ENCODE measurements around the gene PCNX2.

PCNX2 gene, protein sequence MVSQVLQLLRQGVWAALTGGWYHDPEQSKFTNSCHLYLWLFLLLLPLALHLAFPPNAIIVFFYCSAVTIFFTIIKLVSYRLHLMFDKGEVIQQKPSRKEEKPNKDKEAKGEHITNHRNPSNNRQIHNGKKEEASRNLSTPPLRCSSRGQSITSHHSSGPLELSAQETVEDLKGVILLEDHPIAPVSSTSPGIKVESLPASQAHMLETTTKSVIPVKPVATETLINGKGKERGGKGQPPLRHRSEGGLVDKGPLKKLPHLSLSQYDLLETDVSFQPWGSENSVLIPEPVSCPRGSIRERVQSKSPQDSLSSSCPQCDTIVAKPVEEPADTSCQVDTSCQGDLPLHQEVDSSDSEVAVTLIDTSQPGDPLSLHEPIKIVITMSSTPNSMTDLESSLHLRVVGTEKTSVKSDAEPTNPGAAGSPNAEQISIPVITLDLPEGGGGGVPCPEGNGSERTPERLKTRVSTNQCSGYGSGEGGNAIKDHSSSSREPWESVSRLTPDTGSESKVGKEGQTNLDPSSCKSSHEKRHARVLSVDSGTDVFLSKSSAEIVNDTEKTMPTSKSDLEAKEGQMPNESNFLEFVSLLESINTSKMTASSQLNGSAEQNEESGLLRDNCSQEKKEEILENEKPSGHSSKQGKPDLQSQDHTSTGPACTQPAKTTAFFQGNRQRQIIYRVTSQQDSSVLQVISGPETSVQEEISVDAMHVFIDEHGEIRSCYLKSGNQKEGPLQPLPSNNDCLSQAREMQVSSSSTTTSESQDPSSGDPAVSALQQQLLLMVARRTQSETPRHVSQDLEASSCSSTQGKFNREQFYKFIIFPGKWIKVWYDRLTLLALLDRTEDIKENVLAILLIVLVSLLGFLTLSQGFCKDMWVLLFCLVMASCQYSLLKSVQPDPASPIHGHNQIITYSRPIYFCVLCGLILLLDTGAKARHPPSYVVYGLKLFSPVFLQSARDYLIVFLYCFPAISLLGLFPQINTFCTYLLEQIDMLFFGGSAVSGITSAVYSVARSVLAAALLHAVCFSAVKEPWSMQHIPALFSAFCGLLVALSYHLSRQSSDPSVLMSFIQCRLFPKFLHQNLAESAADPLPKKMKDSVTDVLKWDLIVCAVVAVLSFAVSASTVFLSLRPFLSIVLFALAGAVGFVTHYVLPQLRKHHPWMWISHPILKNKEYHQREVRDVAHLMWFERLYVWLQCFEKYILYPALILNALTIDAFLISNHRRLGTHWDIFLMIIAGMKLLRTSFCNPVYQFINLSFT (N-terminal part only)

DNA sequence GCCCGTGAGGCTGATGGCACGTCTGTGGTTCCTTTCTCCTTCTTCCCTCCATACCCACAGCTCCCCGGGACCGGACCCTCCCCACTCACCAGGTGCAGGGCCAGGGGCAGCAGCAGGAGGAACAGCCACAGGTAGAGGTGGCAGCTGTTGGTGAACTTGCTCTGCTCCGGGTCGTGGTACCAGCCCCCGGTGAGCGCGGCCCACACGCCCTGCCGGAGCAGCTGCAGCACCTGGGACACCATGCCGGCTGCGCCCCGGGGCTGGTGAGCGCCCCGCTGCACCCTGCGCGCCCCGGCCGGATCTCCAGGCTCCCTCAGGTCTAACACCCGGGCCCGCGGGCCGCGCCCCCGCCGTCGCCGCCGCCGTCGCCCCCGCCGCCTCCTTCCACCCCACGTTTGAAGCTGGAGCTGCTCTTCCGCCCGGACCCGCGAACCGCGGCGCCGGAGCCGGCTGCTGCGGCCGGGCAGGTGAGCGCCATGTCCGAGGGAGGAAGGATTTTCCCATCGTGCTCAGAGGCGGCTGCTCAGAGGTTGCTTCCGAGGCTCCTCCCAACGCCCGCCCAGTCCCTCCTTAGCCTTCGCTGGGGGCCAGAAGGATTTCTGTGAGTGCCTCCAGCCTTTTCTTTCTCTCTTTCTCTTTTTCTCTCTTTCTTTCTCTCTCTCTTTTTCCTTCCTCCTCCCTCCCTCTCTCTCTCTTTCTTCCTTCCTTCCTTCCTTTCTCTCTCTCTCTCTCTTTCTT is at the start of gene PCNX2:
Gene PCNX2, minus strand, starts transcription at position 489 of the 738 bp plus-strand sequence. Its CDS starts 247 bp downstream, at position 242.
- DNase-seq (ENCODE audit: low read depth) = peak; percentile 47
- H3K4me3 ChIP-seq (ENCODE audit: low read length) = peak within 1 kb of the TSS; percentile 94
- TF ChIP-seq, protein P1, sequence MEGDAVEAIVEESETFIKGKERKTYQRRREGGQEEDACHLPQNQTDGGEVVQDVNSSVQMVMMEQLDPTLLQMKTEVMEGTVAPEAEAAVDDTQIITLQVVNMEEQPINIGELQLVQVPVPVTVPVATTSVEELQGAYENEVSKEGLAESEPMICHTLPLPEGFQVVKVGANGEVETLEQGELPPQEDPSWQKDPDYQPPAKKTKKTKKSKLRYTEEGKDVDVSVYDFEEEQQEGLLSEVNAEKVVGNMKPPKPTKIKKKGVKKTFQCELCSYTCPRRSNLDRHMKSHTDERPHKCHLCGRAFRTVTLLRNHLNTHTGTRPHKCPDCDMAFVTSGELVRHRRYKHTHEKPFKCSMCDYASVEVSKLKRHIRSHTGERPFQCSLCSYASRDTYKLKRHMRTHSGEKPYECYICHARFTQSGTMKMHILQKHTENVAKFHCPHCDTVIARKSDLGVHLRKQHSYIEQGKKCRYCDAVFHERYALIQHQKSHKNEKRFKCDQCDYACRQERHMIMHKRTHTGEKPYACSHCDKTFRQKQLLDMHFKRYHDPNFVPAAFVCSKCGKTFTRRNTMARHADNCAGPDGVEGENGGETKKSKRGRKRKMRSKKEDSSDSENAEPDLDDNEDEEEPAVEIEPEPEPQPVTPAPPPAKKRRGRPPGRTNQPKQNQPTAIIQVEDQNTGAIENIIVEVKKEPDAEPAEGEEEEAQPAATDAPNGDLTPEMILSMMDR (conservative IDR thresholded peaks at IDR 0.05; ENCODE audit: low read length) = no peak

DNA sequence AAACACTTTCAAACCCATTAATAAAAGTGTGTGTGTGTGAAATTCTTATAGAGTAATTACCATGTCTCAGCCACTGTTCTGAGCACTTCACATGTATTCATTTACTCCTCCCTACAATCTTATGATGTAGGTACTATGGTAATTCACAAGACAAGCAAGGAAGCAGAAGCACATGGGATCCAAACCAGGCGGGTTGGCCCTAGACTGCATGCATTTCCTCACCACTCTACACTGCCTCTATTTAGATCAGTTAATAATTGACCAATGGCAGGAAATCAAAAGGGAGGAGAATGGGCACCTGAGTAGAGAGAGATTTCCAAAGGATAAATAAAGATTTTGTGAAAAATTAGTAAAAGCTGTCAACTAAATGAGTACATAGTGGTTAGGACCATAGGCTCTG is 47.7 kb upstream of the PCNX2 start:
- TF ChIP-seq, protein P1 (conservative IDR thresholded peaks at IDR 0.05; ENCODE audit: low read length) = no peak
- H3K4me3 ChIP-seq (ENCODE audit: low read length) = no peak overlapping the region

DNA sequence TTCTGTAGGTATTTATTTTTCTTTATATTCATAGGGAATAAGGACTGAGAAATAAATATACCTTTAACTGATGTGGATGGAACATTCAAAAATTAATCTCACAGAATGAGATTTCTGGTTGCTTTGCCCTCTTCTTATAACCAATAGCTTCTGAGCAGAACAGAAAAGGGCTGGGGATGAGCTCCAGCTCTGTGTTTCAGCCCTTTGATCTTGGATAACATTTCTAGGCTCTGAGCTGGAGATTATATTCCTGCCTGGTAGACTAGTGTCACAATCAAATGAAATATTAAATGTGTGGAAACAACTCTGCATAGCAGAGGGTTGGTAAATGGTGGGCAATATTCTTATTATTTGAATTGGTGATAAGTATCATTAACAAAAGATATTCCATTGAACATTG is 46.6 kb upstream of the PCNX2 start:
- TF ChIP-seq, protein P1 (conservative IDR thresholded peaks at IDR 0.05; ENCODE audit: low read length) = no peak
- DNase-seq (ENCODE audit: low read depth) = no peak
- H3K4me3 ChIP-seq (ENCODE audit: low read length) = no peak overlapping the region

More for the DNA sequence above, 47.7 kb upstream of the PCNX2 start:
- no peak for DNase-seq (ENCODE audit: low read depth)

DNA sequence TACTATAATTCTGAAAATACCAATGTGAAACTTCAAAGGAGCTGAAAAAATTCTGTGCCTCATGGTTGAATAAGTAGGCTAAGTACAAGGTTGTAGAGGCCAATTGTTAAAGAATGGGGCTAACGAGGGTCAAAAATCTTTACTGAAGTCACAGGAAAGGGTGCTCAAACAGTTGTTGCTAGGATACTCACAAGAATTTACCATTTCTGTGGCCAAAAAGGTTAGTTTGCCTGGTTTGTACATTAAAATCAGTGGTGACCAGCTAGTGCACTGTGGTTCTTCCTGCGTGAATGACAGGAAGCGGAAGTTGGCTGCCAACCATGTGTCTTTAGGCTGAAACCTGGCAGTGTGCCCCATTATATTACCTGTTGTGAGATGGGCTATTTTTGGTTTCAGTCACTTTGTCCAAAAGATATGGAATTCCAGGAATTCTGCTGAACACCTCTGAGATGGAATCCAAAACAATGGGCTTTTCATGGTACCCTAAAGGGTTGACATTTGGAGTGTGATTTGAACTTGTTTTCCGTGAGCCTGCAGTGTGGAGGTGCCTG is 45.5 kb upstream of the PCNX2 start:
- TF ChIP-seq, protein P1 (conservative IDR thresholded peaks at IDR 0.05; ENCODE audit: low read length) = no peak
- no peak overlapping the region for H3K4me3 ChIP-seq (ENCODE audit: low read length)
- DNase-seq (ENCODE audit: low read depth) = no peak

DNA sequence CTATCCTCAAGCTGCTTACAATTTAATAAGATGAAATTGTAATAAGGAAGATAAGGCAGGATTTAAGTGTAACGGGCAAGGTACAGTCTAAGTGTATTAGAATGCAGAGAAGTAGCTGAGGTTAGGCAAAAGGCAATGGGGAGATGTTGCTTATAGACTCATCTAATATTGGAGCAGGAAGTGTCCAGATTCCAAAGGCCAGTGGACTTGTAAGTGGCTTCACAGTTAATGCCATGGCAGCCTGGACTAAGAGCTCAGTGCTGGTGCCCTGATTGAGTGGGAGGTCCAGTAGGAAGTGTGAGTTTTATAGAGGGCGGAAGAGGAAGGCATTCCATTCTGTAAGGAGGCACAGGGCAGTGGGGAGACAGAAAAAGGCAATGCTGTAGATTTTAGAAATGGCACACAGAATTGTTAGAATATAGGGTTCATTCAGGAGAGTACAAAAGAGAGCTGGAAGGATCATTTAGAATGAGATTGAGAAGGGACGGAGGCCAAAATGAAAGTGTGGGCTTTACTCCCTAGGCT is 44.6 kb upstream of the PCNX2 start:
- DNase-seq (ENCODE audit: low read depth) = no peak
- TF ChIP-seq, protein P1 (conservative IDR thresholded peaks at IDR 0.05; ENCODE audit: low read length) = no peak
- H3K4me3 ChIP-seq (ENCODE audit: low read length) = no peak overlapping the region

DNA sequence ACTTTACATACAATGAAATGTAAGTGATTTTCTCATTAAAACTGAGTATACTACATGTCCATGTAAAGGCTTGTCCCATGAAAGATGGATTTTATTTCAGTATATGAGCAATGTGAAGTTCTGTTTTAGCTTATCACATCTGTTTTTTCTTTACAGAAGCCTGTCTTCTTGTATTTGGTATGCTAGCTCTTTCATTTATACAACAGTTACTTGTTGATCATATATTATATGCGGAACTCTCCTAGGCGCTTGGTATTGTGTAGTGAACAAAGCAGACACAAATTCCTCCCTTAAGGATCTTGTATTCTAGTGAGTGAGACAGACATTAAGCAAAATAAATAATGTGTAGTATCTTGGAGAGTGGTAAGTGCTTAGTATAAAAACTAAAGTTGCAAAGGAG is 42.6 kb upstream of the PCNX2 start:
- H3K4me3 ChIP-seq (ENCODE audit: low read length) = no peak overlapping the region
- TF ChIP-seq, protein P1 (conservative IDR thresholded peaks at IDR 0.05; ENCODE audit: low read length) = no peak
- no peak for DNase-seq (ENCODE audit: low read depth)

Data from AG10803 (cell line).